Esophagus squamous epithelium (tissue), 4 donors: Measurements from ENCODE around the gene MARCHF10.

Experiments
- CTCF ChIP-seq, 6 experiments: fragments of 450-650 bp in 4 of 6; fragments of 200-600 bp in 2 of 6; sonication (generic) in 2 of 6; IDR thresholded peaks; one replicate each; pipeline ENCODE4 v1.5.1; 2016 to 2019; ENCODE audit warnings: antibody characterized with exemption in 6 of 6, mild to moderate bottlenecking in 4 of 6, moderate library complexity in 4 of 6
- POLR2A ChIP-seq, 4 donors: fragments of 450-650 bp; IDR thresholded peaks; one replicate each; pipeline ENCODE4 v1.6.1; 2017; ENCODE audit warnings: antibody characterized with exemption in 4 of 4, mild to moderate bottlenecking in 4 of 4, moderate library complexity in 3 of 4

- no peak for TF ChIP-seq CTCF (IDR thresholded peaks at IDR 0.05)
- TF ChIP-seq POLR2A (IDR thresholded peaks at IDR 0.05) = no peak
Measured at GRCh38 chr17:62765351-62765750, 42.8 kb downstream of the MARCHF10 start.
